HepG2 (cell line): ENCODE measurements around the gene MED15.

Source experiments
- SSRP1 ChIP-seq: IDR thresholded peaks from 2 replicates; pipeline ENCODE4 v1.6.1; 2016; ENCODE audit warnings: control low read depth
- ZBTB21 ChIP-seq: sonication (generic); formaldehyde crosslinking; IDR thresholded peaks from 2 replicates; pipeline ENCODE4 v1.4.0; 2020; ENCODE audit warnings: missing genetic modification reagents
- ZNF441 ChIP-seq: sonication (generic); formaldehyde crosslinking; IDR thresholded peaks from 2 replicates; pipeline ENCODE4 v1.7.0; 2021; ENCODE audit warnings: missing genetic modification reagents, borderline replicate concordance
- TF ChIP-seq, protein P1 (sequence below): sonication (generic); formaldehyde crosslinking; IDR thresholded peaks from 2 replicates; pipeline ENCODE4 v1.8.1; 2023; ENCODE audit warnings: missing genetic modification reagents, inconsistent platforms, borderline replicate concordance

DNA sequence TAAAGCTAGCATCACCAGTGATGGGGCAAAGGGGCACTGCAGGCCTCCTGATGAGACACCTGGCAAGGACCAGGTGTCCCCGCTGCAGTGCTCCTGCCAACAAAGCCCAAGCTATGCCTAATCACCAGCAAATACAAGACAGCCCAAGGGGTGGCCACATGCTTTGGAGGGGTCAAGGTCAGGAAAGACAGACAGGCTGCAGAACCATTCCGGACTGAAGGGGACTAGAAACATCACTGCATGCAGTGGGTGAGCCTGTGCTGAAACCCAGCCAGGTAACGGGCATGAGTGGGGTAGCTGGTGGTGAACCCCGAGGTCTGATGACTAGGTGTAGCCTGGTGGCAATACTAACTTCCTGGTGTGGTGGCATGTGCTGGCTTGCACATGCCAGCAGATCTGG lies 111.1 kb downstream of the MED15 start:
- no peak for TF ChIP-seq ZNF441 (CRISPR knock-in tag)
- no peak for TF ChIP-seq SSRP1
- TF ChIP-seq, protein P1, sequence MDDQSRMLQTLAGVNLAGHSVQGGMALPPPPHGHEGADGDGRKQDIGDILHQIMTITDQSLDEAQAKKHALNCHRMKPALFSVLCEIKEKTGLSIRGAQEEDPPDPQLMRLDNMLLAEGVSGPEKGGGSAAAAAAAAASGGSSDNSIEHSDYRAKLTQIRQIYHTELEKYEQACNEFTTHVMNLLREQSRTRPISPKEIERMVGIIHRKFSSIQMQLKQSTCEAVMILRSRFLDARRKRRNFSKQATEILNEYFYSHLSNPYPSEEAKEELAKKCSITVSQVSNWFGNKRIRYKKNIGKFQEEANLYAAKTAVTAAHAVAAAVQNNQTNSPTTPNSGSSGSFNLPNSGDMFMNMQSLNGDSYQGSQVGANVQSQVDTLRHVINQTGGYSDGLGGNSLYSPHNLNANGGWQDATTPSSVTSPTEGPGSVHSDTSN: no peak
- no peak for TF ChIP-seq ZBTB21 (CRISPR knock-in tag)
